Measurements from ENCODE around the gene LRRC53.

Gene LRRC53

GRCh38 chr1:74486036-74486435 is 26.4 kb downstream of the LRRC53 start:
- no peak for DNase-seq

- DNase-seq = no peak
Measured at GRCh38 chr1:74485622-74486021, 26.8 kb downstream of the LRRC53 start.

- no peak for DNase-seq
Measured at GRCh38 chr1:74481607-74482006, 30.8 kb downstream of the LRRC53 start.

- DNase-seq = no peak
Measured at GRCh38 chr1:74480068-74480467, 32.3 kb downstream of the LRRC53 start.

- no peak for DNase-seq
Measured at GRCh38 chr1:74478979-74479378, 33.4 kb downstream of the LRRC53 start.

- DNase-seq = no peak
Measured at GRCh38 chr1:74474585-74474984, 37.8 kb downstream of the LRRC53 start.

GRCh38 chr1:74471470-74471869 is 40.9 kb downstream of the LRRC53 start:
- no peak for DNase-seq

GRCh38 chr1:74470936-74471335 is 41.5 kb downstream of the LRRC53 start:
- no peak for DNase-seq

GRCh38 chr1:74470251-74470650 is 42.2 kb downstream of the LRRC53 start:
- DNase-seq = no peak

- DNase-seq = no peak
Measured at GRCh38 chr1:74468982-74469603, 43.3 kb downstream of the LRRC53 start.

GRCh38 chr1:74467786-74468377 is 44.5 kb downstream of the LRRC53 start:
- no peak for DNase-seq

GRCh38 chr1:74465193-74465681 is 47.2 kb downstream of the LRRC53 start:
- DNase-seq = no peak

GRCh38 chr1:74464037-74464436 is 48.4 kb downstream of the LRRC53 start:
- DNase-seq = no peak

GRCh38 chr1:74463333-74463988 is 49.0 kb downstream of the LRRC53 start:
- DNase-seq = no peak

GRCh38 chr1:74457253-74457652 is 55.2 kb downstream of the LRRC53 start:
- DNase-seq = no peak

- DNase-seq = no peak
Measured at GRCh38 chr1:74455390-74455789, 57.0 kb downstream of the LRRC53 start.

- DNase-seq = no peak
Measured at GRCh38 chr1:74453277-74453676, 59.1 kb downstream of the LRRC53 start.

- no peak for DNase-seq
Measured at GRCh38 chr1:74452035-74452434, 60.4 kb downstream of the LRRC53 start.

GRCh38 chr1:74437035-74437434 is 75.4 kb downstream of the LRRC53 start:
- no peak for DNase-seq

- DNase-seq = no peak
Measured at GRCh38 chr1:74436078-74436477, 76.3 kb downstream of the LRRC53 start.

GRCh38 chr1:74434321-74434720 is 78.1 kb downstream of the LRRC53 start:
- no peak for DNase-seq

- DNase-seq = no peak
Measured at GRCh38 chr1:74432325-74432724, 80.1 kb downstream of the LRRC53 start.

GRCh38 chr1:74431531-74431930 is 80.9 kb downstream of the LRRC53 start:
- no peak for DNase-seq

GRCh38 chr1:74430342-74430934 is 82.0 kb downstream of the LRRC53 start:
- no peak for DNase-seq

All from activated CD4-positive, CD25-positive, alpha-beta regulatory T cell treated with anti-CD3 and anti-CD28 coated beads, Interleukin-2, amount 50 U/mL, for 72 hours (primary cell).